A549 (cell line): ENCODE measurements around the gene WDR18.

Source experiments
- CTCF ChIP-seq: fragments of >200 bp; sonication (Bioruptor Twin); formaldehyde crosslinking; IDR thresholded peaks from 3 replicates; pipeline ENCODE4 v1.5.1; 2016
- HDAC2 ChIP-seq: fragments of 200-600 bp; sonication (generic); IDR thresholded peaks from 2 replicates; pipeline ENCODE4 v1.6.1; 2016
- PHF8 ChIP-seq: fragments of 200-600 bp; sonication (generic); IDR thresholded peaks from 2 replicates; pipeline ENCODE4 v1.6.1; 2016; ENCODE audit warnings: low read depth, mild to moderate bottlenecking, antibody characterized with exemption, moderate library complexity, borderline replicate concordance
- POLR2A ChIP-seq: IDR thresholded peaks from 2 replicates; pipeline ENCODE4 v1.6.1; 2012; ENCODE audit warnings: mild to moderate bottlenecking, low read length
- RAD21 ChIP-seq, 2 experiments: fragments of >200 bp in 1 of 2; sonication (Bioruptor Twin) in 1 of 2; formaldehyde crosslinking in 1 of 2; IDR thresholded peaks in 1 of 2; conservative IDR thresholded peaks in 1 of 2; 2 replicates in 1 of 2; 3 replicates in 1 of 2; pipeline ENCODE4 v1.6.1; 2012 to 2018; ENCODE audit warnings: inconsistent platforms in 1 of 2
- RARB ChIP-seq: fragments of 250-450 bp; sonication (Bioruptor Pico); IDR thresholded peaks from 2 replicates; pipeline ENCODE4 v1.8.0; 2021; ENCODE audit warnings: mild to moderate bottlenecking, moderate library complexity
- SMC3 ChIP-seq: fragments of >200 bp; sonication (Bioruptor Twin); formaldehyde crosslinking; IDR thresholded peaks from 3 replicates; pipeline ENCODE4 v1.6.1; 2018; ENCODE audit warnings: inconsistent platforms
- TF ChIP-seq, protein P1 (sequence below): fragments of >200 bp; sonication (Bioruptor Twin); formaldehyde crosslinking; IDR thresholded peaks from 2 replicates; pipeline ENCODE4 v1.6.1; 2016
- TF ChIP-seq, protein P2 (sequence below): fragments of 150-350 bp; IDR thresholded peaks from 2 replicates; pipeline ENCODE4 v1.6.1; 2014; ENCODE audit warnings: low read depth, mild to moderate bottlenecking, low read length

- no peak for TF ChIP-seq CTCF
- no peak for TF ChIP-seq POLR2A
- no peak for TF ChIP-seq SMC3
- no peak for TF ChIP-seq PHF8
- TF ChIP-seq RAD21 (conservative IDR thresholded peaks at IDR 0.05 in 1 of 2, IDR thresholded peaks at IDR 0.05 in 1 of 2): no peak
- TF ChIP-seq, protein P1, sequence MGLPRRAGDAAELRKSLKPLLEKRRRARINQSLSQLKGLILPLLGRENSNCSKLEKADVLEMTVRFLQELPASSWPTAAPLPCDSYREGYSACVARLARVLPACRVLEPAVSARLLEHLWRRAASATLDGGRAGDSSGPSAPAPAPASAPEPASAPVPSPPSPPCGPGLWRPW: no peak
- no peak for TF ChIP-seq RARB (CRISPR knock-in tag)
- no peak for TF ChIP-seq HDAC2
- TF ChIP-seq, protein P2, sequence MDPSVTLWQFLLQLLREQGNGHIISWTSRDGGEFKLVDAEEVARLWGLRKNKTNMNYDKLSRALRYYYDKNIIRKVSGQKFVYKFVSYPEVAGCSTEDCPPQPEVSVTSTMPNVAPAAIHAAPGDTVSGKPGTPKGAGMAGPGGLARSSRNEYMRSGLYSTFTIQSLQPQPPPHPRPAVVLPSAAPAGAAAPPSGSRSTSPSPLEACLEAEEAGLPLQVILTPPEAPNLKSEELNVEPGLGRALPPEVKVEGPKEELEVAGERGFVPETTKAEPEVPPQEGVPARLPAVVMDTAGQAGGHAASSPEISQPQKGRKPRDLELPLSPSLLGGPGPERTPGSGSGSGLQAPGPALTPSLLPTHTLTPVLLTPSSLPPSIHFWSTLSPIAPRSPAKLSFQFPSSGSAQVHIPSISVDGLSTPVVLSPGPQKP: no peak
These were observed 29.9 kb upstream of the WDR18 start for GRCh38 chr19:954272-954671.
